Panc1 (cell line): ENCODE measurements around the gene SHE. TPM values are rescaled to one million over a fixed set of nuclear protein-coding genes. Genes with fewer than 3 reads are reported as not detected.

Experiments
- ATAC-seq: fragments of 200-7000 bp; cut with Tn5 transposase; 2 replicates; pipeline ENCODE4 v1.9.1; 2020; ENCODE audit warnings: mild to moderate bottlenecking, moderate library complexity
- BruUV-seq: library from RNA; stranded (reverse); fragments of 400-500 nt; replicated peaks from 2 replicates; lab custom pipeline; 2021; lab: Mats Ljungman, UMichigan
- CTCF ChIA-PET: fragments of 300-600 bp; sonication (Branson Sonifier 250); formaldehyde crosslinking; loops from one replicate; lab custom pipeline; 2022; ENCODE audit warnings: antibody characterized with exemption; lab: Charles Lee
- POLR2A ChIA-PET: fragments of 300-600 bp; sonication (Branson Sonifier 250); formaldehyde crosslinking; loops from one replicate; lab custom pipeline; 2022; ENCODE audit warnings: antibody characterized with exemption; lab: Charles Lee
- DNase-seq: peaks from one replicate; pipeline ENCODE4 v3.0.0-alpha.2; 2010; ENCODE audit warnings: low read depth, low spot score
- H3K27ac ChIP-seq: 2 replicates; pipeline ENCODE4 v1.5.1; 2011; ENCODE audit warnings: mild to moderate bottlenecking, low read length, inconsistent platforms
- H3K27me3 ChIP-seq: fragments of 200-500 bp; sonication (Bioruptor generic); 2 replicates; pipeline ENCODE4 v1.6.0; 2014; ENCODE audit warnings: low read length, inconsistent platforms; ENCODE audit not compliant: control insufficient read depth, insufficient read depth
- H3K36me3 ChIP-seq: fragments of 200-500 bp; sonication (Bioruptor generic); 2 replicates; pipeline ENCODE4 v1.5.1; 2014; ENCODE audit warnings: inconsistent platforms, mild to moderate bottlenecking, low read length, moderate library complexity; ENCODE audit not compliant: control insufficient read depth, insufficient read depth
- H3K4me1 ChIP-seq: 2 replicates; pipeline ENCODE4 v1.5.1; 2011; ENCODE audit warnings: inconsistent platforms, mild to moderate bottlenecking, low read length, moderate library complexity; ENCODE audit not compliant: control insufficient read depth, insufficient read depth
- H3K4me3 ChIP-seq, 2 experiments: 2 replicates each; pipeline ENCODE4 v1.5.1; 2011 to 2012; ENCODE audit warnings: low read depth in 2 of 2, low read length in 2 of 2, mild to moderate bottlenecking in 2 of 2, inconsistent platforms in 1 of 2, moderate library complexity in 1 of 2
- H3K9me3 ChIP-seq: fragments of 200-500 bp; sonication (Bioruptor generic); 2 replicates; pipeline ENCODE4 v1.5.1; 2014; ENCODE audit warnings: low read depth, mild to moderate bottlenecking, inconsistent platforms, low read length, moderate library complexity; ENCODE audit not compliant: control insufficient read depth, insufficient read depth
- CTCF ChIP-seq: fragments of 450-650 bp; IDR thresholded peaks from 2 replicates; pipeline ENCODE4 v1.5.1; 2017; ENCODE audit warnings: mild to moderate bottlenecking
- POLR2AphosphoS5 ChIP-seq: IDR thresholded peaks from 2 replicates; pipeline ENCODE4 v1.6.1; 2012; ENCODE audit warnings: mild to moderate bottlenecking, low read depth, low read length, moderate library complexity
- SIN3A ChIP-seq: IDR thresholded peaks from 2 replicates; pipeline ENCODE4 v1.6.1; 2012; ENCODE audit warnings: low read depth, mild to moderate bottlenecking, low read length, moderate library complexity, borderline replicate concordance; ENCODE audit not compliant: insufficient read depth
- TCF7L2 ChIP-seq: IDR thresholded peaks from 2 replicates; pipeline ENCODE4 v1.6.1; 2011; ENCODE audit warnings: mild to moderate bottlenecking, low read depth, low read length, inconsistent platforms
- in situ Hi-C: cut with HindIII; loops from 2 replicates; pipeline ENCODE4 v1.10.0; 2016; ENCODE audit warnings: low sequenced_read_pairs, low pct_unique_long_range_greater_than_20kb
- intact Hi-C: fragments of 100-400 bp; cut with micrococcal nuclease; formaldehyde crosslinking; loops from one replicate; pipeline ENCODE4 v1.10.0; 2022; ENCODE audit not compliant: unreplicated experiment
- total RNA-seq: library from RNA; stranded (reverse); gene quantifications from one replicate; pipeline ENCODE4 v1.2.1, GENCODE V29; 2021; ENCODE audit not compliant: unreplicated experiment
- TF ChIP-seq, protein P1 (sequence below), 2 experiments: IDR thresholded peaks; 2 replicates each; pipeline ENCODE4 v1.6.1; 2011 to 2012; ENCODE audit warnings: low read depth in 2 of 2, control low read depth in 1 of 2, low read length in 1 of 2, mild to moderate bottlenecking in 1 of 2, moderate library complexity in 1 of 2; ENCODE audit not compliant: insufficient read depth in 1 of 2

Gene SHE
- total RNA-seq, 1 experiment from 2014 or later: 0.03 TPM

- in situ Hi-C loops: no loop called here
- no peaks in the 10 kb centered on the region for H3K9me3 ChIP-seq
- no peak for DNase-seq
- H3K27me3 ChIP-seq: peaks cover 24% of the 10 kb centered on the region
- ChIA-PET POLR2A (no interaction called here), CTCF (no interaction called here)
- H3K36me3 ChIP-seq: no peaks in the 10 kb centered on the region
- BruUV-seq: no TSS peak
- intact Hi-C loops: no loop called here
- TF ChIP-seq, protein P1, sequence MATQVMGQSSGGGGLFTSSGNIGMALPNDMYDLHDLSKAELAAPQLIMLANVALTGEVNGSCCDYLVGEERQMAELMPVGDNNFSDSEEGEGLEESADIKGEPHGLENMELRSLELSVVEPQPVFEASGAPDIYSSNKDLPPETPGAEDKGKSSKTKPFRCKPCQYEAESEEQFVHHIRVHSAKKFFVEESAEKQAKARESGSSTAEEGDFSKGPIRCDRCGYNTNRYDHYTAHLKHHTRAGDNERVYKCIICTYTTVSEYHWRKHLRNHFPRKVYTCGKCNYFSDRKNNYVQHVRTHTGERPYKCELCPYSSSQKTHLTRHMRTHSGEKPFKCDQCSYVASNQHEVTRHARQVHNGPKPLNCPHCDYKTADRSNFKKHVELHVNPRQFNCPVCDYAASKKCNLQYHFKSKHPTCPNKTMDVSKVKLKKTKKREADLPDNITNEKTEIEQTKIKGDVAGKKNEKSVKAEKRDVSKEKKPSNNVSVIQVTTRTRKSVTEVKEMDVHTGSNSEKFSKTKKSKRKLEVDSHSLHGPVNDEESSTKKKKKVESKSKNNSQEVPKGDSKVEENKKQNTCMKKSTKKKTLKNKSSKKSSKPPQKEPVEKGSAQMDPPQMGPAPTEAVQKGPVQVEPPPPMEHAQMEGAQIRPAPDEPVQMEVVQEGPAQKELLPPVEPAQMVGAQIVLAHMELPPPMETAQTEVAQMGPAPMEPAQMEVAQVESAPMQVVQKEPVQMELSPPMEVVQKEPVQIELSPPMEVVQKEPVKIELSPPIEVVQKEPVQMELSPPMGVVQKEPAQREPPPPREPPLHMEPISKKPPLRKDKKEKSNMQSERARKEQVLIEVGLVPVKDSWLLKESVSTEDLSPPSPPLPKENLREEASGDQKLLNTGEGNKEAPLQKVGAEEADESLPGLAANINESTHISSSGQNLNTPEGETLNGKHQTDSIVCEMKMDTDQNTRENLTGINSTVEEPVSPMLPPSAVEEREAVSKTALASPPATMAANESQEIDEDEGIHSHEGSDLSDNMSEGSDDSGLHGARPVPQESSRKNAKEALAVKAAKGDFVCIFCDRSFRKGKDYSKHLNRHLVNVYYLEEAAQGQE (IDR thresholded peaks at IDR 0.05; ENCODE audit: insufficient read depth in 1 of 2, low read depth in 2 of 2, low read length in 1 of 2): no peak
- TF ChIP-seq SIN3A (no peak), POLR2AphosphoS5 (no peak), CTCF (no peak)
- no peak for ATAC-seq
- no peak overlapping the region for H3K4me3 ChIP-seq
- no peaks in the 10 kb centered on the region for H3K4me1 ChIP-seq
- H3K27ac ChIP-seq: no peak overlapping the region
These were observed 6.5 kb downstream of the SHE start for GRCh38 chr1:154495496-154496273.

GRCh38 chr1:154493276-154493675 lies 8.9 kb downstream of the SHE start:
- no peaks in the 10 kb centered on the region for H3K9me3 ChIP-seq
- ChIA-PET POLR2A (no interaction called here), CTCF (no interaction called here)
- H3K36me3 ChIP-seq: no peaks in the 10 kb centered on the region
- TF ChIP-seq CTCF: no peak
- no peak for TF ChIP-seq POLR2AphosphoS5
- TF ChIP-seq, protein P1 (IDR thresholded peaks at IDR 0.05; ENCODE audit: insufficient read depth in 1 of 2, low read depth in 2 of 2, low read length in 1 of 2): no peak
- no peak for TF ChIP-seq TCF7L2
- TF ChIP-seq SIN3A: no peak
- peaks cover 23% of the 10 kb centered on the region; the same call in 1 of the 2 replicates for H3K27me3 ChIP-seq
- intact Hi-C loops: loop anchor here (5.0 kb wide), 1 partner anchor 44 kb away; no protein-coding TSS in a partner anchor
- BruUV-seq: no TSS peak
- no peaks in the 10 kb centered on the region for H3K4me1 ChIP-seq
- H3K4me3 ChIP-seq: no peak overlapping the region
- ATAC-seq (no peak), DNase-seq (no peak)
- in situ Hi-C loops: no loop called here
- H3K27ac ChIP-seq: no peak overlapping the region
